ENCODE measurements around the gene NRL.

Gene NRL

DNA sequence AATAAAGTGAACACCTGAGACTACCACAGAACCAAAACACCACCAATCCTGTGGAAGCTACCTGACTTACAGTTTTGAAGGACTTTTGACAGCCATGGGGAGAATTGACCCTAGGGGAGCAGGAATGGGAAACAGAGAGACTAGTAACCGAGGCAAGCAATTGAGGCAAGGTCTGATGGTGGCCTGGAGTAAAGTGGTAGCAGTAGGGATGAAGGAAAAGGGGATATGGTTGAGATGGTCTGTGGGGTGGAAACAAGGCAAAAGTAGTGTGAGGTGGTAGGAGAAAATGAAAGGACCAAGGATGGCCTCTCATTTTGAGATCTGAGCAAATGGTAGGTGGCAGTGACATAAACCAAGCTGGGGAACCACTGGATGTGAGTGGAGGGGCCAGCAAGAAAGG lies 42.1 kb upstream of the NRL start:
- TF ChIP-seq, protein P1, sequence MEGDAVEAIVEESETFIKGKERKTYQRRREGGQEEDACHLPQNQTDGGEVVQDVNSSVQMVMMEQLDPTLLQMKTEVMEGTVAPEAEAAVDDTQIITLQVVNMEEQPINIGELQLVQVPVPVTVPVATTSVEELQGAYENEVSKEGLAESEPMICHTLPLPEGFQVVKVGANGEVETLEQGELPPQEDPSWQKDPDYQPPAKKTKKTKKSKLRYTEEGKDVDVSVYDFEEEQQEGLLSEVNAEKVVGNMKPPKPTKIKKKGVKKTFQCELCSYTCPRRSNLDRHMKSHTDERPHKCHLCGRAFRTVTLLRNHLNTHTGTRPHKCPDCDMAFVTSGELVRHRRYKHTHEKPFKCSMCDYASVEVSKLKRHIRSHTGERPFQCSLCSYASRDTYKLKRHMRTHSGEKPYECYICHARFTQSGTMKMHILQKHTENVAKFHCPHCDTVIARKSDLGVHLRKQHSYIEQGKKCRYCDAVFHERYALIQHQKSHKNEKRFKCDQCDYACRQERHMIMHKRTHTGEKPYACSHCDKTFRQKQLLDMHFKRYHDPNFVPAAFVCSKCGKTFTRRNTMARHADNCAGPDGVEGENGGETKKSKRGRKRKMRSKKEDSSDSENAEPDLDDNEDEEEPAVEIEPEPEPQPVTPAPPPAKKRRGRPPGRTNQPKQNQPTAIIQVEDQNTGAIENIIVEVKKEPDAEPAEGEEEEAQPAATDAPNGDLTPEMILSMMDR (IDR thresholded peaks at IDR 0.05; ENCODE audit: low read depth, low read length) = no peak

DNA sequence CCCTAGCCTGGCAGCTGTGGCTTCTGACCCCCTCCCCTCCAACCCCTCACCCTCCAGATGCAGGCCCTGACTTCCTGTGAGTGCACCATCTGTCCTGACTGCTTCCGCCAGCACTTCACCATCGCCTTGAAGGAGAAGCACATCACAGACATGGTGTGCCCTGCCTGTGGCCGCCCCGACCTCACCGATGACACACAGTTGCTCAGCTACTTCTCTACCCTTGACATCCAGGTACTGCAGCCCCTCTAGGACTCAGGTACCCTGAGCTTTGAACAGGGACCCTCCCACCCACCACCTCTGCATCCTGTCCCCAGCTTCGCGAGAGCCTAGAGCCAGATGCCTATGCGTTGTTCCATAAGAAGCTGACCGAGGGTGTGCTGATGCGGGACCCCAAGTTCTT lies 40.4 kb upstream of the NRL start:
- no peak overlapping the region for H3K4me3 ChIP-seq (ENCODE audit: low read depth, low read length)
- TF ChIP-seq, protein P1 (IDR thresholded peaks at IDR 0.05; ENCODE audit: low read depth, low read length) = no peak

More for the DNA sequence above, 42.1 kb upstream of the NRL start:
- no peak overlapping the region for H3K4me3 ChIP-seq (ENCODE audit: low read depth, low read length)

DNA sequence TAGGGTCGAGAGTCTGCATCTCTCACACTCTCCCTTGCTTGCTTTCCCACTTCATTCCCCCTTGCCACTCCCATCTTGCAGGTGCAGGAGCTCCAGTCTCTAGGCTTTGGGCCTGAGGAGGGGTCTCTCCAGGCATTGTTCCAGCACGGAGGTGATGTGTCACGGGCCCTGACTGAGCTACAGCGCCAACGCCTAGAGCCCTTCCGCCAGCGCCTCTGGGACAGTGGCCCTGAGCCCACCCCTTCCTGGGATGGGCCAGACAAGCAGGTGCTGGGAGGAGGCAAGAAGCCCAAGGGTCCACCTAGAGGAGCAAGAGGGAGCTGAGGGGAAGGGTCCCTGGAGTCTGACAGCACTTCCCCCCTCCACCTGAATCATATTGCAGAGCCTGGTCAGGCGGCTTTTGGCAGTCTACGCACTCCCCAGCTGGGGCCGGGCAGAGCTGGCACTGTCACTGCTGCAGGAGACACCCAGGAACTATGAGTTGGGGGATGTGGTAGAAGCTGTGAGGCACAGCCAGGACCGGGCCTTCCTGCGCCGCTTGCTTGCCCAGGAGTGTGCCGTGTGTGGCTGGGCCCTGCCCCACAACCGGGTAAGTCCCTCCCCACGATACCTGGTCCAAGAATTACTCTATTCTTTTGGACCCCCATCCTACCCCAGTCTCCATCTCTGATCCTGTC lies 36.8 kb upstream of the NRL start:
- TF ChIP-seq, protein P1 (IDR thresholded peaks at IDR 0.05; ENCODE audit: low read depth, low read length) = no peak
- H3K4me3 ChIP-seq (ENCODE audit: low read depth, low read length) = no peak overlapping the region

DNA sequence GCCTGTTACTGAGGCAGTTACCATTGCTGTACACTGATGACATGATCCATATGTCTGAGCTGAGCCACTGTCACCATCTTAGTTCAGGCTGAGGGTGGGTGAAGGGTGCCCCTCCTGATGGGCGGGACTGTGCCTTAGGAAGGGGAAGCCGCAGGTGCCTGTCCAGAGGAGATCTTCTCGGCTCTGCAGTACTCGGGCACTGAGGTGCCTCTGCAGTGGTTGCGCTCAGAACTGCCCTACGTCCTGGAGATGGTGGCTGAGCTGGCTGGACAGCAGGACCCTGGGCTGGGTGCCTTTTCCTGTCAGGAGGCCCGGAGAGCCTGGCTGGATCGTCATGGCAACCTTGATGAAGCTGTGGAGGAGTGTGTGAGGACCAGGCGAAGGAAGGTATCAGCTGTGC lies 36.2 kb upstream of the NRL start:
- TF ChIP-seq, protein P1 (IDR thresholded peaks at IDR 0.05; ENCODE audit: low read depth, low read length) = no peak

DNA sequence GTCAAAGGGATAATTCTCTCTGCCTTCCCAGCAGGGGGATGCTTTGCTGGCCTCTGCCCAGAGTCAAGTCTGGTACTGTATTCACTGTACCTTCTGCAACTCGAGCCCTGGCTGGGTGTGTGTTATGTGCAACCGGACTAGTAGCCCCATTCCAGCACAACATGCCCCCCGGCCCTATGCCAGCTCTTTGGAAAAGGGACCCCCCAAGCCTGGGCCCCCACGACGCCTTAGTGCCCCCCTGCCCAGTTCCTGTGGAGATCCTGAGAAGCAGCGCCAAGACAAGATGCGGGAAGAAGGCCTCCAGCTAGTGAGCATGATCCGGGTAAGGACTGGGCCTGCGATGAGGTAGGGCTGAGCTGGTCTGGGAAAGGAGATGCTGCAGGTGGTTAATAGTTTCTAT lies 35.8 kb upstream of the NRL start:
- no peak overlapping the region for H3K4me3 ChIP-seq (ENCODE audit: low read depth, low read length)
- TF ChIP-seq, protein P1 (IDR thresholded peaks at IDR 0.05; ENCODE audit: low read depth, low read length) = no peak

More for the DNA sequence above, 36.2 kb upstream of the NRL start:
- no peak overlapping the region for H3K4me3 ChIP-seq (ENCODE audit: low read depth, low read length)

DNA sequence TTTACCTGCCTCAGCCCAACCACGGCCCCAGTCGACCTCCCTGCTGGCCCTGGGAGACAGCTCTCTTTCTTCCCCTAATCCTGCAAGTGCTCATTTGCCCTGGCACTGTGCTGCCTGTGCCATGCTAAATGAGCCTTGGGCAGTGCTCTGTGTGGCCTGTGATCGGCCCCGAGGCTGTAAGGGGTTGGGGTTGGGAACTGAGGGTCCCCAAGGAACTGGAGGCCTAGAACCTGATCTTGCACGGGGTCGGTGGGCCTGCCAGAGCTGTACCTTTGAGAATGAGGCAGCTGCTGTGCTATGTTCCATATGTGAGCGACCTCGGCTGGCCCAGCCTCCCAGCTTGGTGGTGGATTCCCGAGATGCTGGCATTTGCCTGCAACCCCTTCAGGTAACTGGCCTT lies 35.3 kb upstream of the NRL start:
- H3K4me3 ChIP-seq (ENCODE audit: low read depth, low read length) = no peak overlapping the region
- TF ChIP-seq, protein P1 (IDR thresholded peaks at IDR 0.05; ENCODE audit: low read depth, low read length) = no peak

DNA sequence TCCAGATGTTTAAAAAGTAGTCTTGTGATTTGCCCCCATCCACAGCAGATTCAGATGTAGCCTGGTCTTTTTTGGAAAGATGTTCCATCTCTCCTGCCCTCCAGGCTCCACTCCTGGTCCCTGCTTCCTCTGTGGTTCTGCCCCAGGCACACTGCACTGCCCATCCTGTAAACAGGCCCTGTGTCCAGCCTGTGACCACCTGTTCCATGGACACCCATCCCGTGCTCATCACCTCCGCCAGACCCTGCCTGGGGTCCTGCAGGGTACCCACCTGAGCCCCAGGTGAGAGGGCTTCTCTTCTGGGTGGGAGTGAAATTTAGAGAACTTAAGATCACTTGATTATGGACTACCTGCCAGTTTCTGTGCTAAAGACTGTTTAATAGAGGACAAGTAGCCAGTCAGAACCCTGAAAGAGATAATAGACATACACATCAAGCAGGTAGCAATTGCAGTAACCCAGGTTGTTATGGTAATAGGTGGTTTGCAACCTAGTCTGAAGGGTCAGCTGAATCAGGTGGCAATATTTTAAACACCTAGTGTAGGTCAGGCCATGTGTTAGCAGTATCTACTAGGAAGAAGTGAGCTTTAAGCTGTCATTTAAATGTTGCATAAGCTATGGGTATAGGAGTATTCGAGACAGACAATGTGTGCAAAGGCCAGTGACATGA lies 34.7 kb upstream of the NRL start:
- TF ChIP-seq, protein P1 (IDR thresholded peaks at IDR 0.05; ENCODE audit: low read depth, low read length) = no peak
- no peak overlapping the region for H3K4me3 ChIP-seq (ENCODE audit: low read depth, low read length)

Data from WI38 (cell line).